Stimulated activated CD8-positive, alpha-beta memory T cell treated with anti-CD3 and anti-CD28 coated beads, Interleukin-7, amount 100 ng/mL, for 24 hours (primary cell): ENCODE results near the gene TDP1.

ENCODE experiments used
- DNase-seq: peaks from one replicate; pipeline ENCODE4 v3.0.0-alpha.2; 2020; ENCODE audit warnings: low read depth

Gene TDP1

DNA sequence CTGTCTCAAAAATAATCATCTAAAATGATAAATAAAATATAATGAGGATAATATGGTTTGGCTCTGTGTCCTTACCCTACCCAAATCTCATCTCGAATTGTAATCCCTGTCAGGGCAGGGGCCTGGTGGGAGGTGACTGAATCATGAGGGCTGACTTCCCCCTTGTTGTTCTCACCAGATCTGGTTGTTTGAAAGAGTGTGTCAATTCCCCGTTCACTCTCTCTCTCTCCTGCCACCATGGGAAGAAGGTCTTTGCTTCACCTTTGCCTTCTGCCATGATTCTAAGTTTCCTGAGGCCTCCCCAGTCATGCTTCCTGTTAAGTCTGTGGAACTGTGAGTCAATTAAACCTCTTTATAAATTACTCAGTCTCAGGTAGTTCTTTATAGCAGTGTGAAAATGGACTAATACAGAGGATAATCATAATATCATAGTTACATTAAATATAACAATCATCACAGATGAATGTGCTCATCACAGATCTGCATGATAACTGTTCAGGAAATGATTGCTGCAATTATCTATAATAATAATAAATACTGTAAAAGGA, 13.8 kb upstream of the TDP1 start:
- no peak for DNase-seq

GRCh38 chr14:89947344-89947743, 8.4 kb upstream of the TDP1 start:
- no peak for DNase-seq

DNA sequence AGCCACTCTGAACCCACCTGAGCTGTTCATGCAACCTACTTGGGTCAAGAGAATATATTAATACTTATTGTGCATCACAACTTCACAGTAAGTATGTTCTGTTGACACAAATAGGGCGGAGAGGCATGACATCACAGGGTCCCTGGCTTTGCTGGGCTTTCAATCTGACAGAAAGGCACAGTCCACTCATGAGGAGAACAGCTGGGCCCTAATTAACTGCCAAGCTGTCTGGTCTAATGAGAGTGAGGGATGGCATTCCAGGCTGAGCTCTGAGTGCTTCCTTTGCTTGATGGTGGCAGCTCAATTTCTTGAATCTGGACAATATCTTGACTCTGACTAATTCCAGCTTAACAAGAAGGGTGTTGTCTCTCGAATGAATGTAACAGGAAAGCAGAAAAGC, 3.2 kb upstream of the TDP1 start:
- DNase-seq: no peak

- no peak for DNase-seq
Measured at GRCh38 chr14:89953602-89954001, 2.1 kb upstream of the TDP1 start.

GRCh38 chr14:89954070-89955021, 1.4 kb upstream of the TDP1 start, which contains the start of gene EFCAB11:
EFCAB11 (minus strand) TSS chr14:89954730; CDS start chr14:89954660, 70 bp downstream.
- DNase-seq: peak; percentile 88

GRCh38 chr14:89955022-89955744, 544 bp upstream of the TDP1 start:
- no peak for DNase-seq

GRCh38 chr14:89956661-89957009, 908 bp downstream of the TDP1 start:
- DNase-seq: no peak

GRCh38 chr14:89957376-89957775, 1.6 kb downstream of the TDP1 start:
- DNase-seq: no peak

DNA sequence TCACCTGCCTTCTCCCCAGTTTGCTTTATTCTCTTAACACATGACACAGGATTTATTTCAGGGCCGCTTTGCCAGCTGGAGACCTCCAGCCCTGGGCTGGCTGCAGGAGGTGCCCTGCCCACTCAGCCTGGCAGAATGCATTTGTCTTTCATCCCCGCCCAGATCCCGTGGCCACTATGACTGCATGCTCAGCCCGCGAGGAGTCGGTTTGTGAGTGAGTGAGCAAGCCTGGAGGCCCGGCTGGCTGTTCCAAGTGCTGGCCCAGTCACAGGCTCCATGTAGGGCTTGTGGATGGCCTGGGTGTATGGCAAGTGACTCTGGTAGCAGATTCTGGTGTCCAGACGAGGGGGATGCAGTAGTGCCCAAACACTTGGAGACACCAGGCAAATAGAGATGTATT, 2.1 kb downstream of the TDP1 start:
- no peak for DNase-seq

GRCh38 chr14:89958966-89959365, 3.2 kb downstream of the TDP1 start:
- no peak for DNase-seq

DNA sequence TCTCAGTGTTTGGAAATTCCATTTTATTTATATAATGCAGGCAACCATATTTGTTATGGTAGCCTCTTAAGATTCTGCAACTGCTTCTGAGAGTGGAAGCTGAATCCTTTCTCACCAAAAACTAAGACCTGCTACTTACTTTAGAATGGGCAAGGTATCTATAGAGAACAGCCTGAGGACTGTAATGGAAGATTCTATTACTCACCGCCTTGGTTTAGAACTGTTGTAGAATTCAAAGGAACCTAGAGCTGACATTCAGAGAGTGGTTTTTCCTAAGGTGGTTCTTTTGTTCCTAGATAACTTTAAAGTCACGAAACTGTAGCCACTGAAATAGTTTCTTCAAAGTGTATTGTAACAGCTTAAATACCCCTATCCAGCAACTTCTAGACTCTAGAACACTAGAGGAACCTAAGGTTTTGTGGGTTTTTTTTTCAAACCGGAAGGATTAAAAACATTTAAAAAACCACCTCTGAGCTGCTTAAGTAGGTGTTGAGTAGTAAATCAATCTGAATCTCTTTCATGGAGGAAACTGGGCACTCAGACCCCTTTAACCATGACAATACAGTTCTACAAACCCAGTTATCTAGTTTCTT, 4.2 kb downstream of the TDP1 start:
- DNase-seq: no peak

DNA sequence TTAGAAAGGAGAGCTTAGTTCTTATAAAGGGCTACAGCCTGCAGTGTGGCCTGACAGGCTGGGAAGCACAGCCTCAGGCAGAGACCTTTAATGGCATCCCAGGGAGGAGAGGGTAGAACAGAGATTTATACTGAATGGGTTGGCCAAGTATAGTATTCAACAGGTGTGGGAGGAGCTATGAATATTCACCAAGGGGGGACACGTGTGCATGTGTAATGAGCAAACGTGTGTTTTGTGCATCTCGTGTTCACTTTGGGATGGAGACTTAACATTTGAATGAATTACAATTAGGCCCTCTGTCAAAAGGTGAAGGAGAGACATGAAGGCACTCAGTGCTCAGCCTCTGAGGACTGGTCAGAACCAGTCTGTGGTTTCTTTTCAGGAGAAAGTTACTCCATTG, 5.2 kb downstream of the TDP1 start:
- no peak for DNase-seq

DNA sequence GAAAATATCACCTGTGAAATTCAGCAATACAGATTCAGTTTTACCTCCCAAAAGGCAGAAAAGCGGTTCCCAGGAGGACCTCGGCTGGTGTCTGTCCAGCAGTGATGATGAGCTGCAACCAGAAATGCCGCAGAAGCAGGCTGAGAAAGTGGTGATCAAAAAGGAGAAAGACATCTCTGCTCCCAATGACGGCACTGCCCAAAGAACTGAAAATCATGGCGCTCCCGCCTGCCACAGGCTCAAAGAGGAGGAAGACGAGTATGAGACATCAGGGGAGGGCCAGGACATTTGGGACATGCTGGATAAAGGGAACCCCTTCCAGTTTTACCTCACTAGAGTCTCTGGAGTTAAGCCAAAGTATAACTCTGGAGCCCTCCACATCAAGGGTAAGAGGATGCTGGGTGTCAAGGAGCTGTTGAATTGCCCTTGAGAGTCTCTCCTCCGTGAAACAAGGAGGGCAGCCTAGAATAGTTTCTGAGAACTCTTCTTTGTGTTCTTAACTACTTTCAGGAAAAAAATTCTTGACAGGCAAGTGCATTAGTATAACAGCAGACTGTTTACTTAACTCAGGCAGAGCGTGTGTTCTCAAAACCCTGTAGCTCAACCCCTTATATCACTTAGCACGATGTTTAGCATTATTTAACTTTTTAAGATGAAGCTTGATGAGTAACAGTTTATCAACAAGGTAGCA, 7.7 kb downstream of the TDP1 start:
- no peak for DNase-seq

DNA sequence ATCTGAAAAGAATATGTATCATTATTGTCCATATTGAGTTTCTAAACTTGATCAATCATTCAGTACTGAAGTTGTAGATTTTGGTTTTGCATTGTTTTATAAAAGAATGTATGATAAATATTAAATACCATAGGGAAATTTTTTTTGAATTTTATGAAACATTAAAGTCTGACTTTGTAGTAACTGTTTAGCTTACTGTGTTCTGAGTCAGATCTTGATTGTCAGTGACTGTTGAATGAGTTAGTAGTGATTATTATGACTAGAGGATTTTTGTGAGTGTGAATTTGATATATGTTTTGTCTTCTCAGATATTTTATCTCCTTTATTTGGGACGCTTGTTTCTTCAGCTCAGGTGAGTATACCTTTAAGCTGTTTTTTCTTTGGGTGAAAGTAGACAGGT, 10.1 kb downstream of the TDP1 start:
- DNase-seq: no peak

DNA sequence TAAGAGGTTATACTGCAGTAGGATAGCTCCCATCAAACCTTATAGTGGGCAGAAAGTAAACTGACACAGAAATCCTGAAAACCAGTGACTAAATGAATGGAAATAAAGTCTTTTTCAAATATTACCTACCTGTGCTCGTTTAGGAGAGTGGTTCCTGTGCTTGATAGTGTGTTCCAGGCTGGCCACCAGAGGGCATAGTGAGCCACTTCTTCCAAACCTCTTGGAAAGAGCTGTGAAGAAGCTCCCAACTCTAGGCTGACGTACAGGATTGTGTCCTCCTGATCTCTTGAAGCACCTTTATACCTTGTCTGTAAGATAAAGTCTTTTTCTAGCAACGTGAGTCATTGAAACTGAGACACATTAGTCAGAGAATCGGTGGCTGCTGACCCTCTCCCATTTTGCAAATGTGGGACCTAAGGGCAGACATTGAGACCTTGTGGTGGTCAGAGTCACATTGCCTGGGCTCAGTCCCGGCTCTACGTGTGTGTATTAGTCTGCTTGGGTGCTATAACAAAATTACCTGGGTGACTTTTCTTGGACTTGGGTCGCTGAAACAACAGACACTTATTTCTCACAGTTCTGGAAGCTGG, 17.6 kb downstream of the TDP1 start:
- peak; percentile 12 for DNase-seq

- DNase-seq: no peak
Measured at GRCh38 chr14:89977668-89978067, 21.9 kb downstream of the TDP1 start.

GRCh38 chr14:89978656-89979055, 22.9 kb downstream of the TDP1 start:
- DNase-seq: no peak

DNA sequence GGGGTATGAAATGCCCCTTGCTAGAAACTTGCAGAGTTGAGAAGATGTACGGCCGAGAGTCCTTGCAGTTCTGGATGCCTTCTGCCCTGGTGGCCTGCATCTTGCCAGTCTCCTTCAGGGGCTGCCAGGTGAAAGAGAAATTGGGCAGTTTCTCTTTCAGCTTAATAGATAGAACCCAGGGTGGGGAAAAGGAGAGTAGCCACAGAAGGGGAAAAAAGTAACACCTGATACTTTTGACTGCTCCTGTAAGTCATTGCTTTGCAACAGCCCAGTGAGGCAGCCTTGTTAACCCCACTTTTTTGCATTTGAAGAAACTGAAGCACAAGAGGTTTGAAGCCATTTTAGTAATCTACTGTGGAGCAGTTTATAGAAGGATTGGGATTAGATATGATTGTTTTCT, 27.6 kb downstream of the TDP1 start:
- DNase-seq: no peak

DNA sequence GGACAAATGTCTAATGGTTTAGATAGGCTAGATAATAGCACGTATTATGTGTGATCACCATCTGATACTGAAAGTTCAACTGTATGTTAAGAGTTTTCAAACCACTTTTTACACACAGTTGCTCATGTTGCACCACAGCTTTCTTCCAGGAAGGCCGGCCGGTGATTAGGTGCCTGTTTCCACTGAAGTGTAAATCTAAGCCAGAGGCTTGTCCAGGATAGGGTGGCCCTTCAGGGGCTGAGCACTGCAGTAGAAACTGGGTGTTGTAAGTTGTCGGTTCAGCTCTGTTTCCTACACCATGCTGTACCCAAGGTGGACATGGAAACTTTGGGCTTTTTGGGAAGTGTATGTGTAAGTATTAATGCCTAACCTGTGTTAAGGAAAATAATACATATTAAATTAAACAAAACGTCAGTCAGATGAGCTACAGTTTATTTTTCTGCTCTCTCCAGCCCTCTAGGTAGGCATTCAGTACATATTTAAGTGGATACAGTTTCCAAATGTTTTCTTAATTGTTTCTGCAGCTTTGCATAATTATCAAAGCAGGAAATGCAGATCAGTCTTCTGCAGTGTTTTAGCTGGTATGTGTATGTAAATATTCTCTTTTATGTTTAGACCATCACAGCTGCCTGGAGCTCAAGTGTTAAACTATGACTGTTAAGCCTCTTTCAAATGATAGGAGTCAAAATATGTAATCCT, 30.9 kb downstream of the TDP1 start:
- no peak for DNase-seq

GRCh38 chr14:89987161-89987475, 31.4 kb downstream of the TDP1 start:
- no peak for DNase-seq

GRCh38 chr14:89988787-89989186, 33.1 kb downstream of the TDP1 start:
- no peak for DNase-seq
